Esophagus (tissue), 2 donors: ENCODE measurements around the gene IZUMO1. TPM values are rescaled to one million over a fixed set of nuclear protein-coding genes. Genes with fewer than 3 reads are reported as not detected.

Source experiments
- H3K27ac ChIP-seq, 2 donors: one replicate each; pipeline ENCODE4 v1.5.1; 2013; ENCODE audit warnings: low read depth in 2 of 2, mild to moderate bottlenecking in 2 of 2, inconsistent platforms in 1 of 2, low read length in 1 of 2, moderate library complexity in 1 of 2
- H3K27me3 ChIP-seq, 2 donors: one replicate each; pipeline ENCODE4 v1.6.1; 2013; ENCODE audit warnings: low read length in 2 of 2, control low read depth in 1 of 2, mild to moderate bottlenecking in 1 of 2; ENCODE audit not compliant: insufficient read depth in 2 of 2, control insufficient read depth in 1 of 2
- H3K36me3 ChIP-seq, 2 donors: one replicate each; pipeline ENCODE4 v1.6.1; 2013; ENCODE audit warnings: low read length in 1 of 2; ENCODE audit not compliant: control insufficient read depth in 2 of 2, insufficient read depth in 2 of 2
- H3K4me1 ChIP-seq, 2 donors: one replicate each; pipeline ENCODE4 v1.6.1; 2013; ENCODE audit warnings: low read length in 1 of 2; ENCODE audit not compliant: control insufficient read depth in 2 of 2, insufficient read depth in 2 of 2
- H3K4me3 ChIP-seq, 2 donors: one replicate each; pipeline ENCODE4 v1.5.1; 2013; ENCODE audit warnings: low read length in 2 of 2, mild to moderate bottlenecking in 2 of 2, low read depth in 1 of 2, moderate library complexity in 1 of 2
- H3K9me3 ChIP-seq, 2 donors: one replicate each; pipeline ENCODE4 v1.6.1; 2013; ENCODE audit warnings: mild to moderate bottlenecking in 2 of 2, low read depth in 1 of 2, low read length in 1 of 2, moderate library complexity in 1 of 2; ENCODE audit not compliant: control insufficient read depth in 2 of 2, insufficient read depth in 1 of 2
- WGBS, 2 donors: extraction: QIAGEN DNeasy Blood & Tissue Kit; methylation state at CpG; one replicate each; pipeline ENCODE4 v1.1.7; 2013; 5-methylcytosine and 5-hydroxymethylcytosine counted together
- polyA plus RNA-seq, 2 donors: library from polyadenylated mRNA; stranded (reverse); fragments of 200-250 nt; gene quantifications; one replicate each; pipeline ENCODE4 v1.2.3, GENCODE V29; 2013
- donor health status: healthy with polysubstance abuse.
- donor health status: Bipolar disorder and iron deficiency.

IZUMO1 gene
- polyA plus RNA-seq, 2 donors = 0.16 to 0.39 TPM

GRCh38 chr19:48760504-48761205 lies 13.9 kb upstream of the IZUMO1 start:
- H3K27ac ChIP-seq = peak overlapping the region in 1 of 2 donors; percentile 61
- no peaks in the 10 kb centered on the region for H3K4me1 ChIP-seq
- 63 to 66% methylated on average over 16 of the region's 16 CpGs for WGBS, 2 donors
- H3K4me3 ChIP-seq = no peak overlapping the region
- no peaks in the 10 kb centered on the region for H3K9me3 ChIP-seq
- H3K36me3 ChIP-seq = no peaks in the 10 kb centered on the region
- H3K27me3 ChIP-seq = no peaks in the 10 kb centered on the region

GRCh38 chr19:48757741-48758144 lies 11.0 kb upstream of the IZUMO1 start:
- WGBS, 2 donors = 90 to 92% methylated on average over 14 of the region's 14 CpGs
- Histone ChIP-seq H3K36me3 (no peaks in the 10 kb centered on the region), H3K4me3 (no peak overlapping the region), H3K27ac (no peak overlapping the region), H3K27me3 (no peaks in the 10 kb centered on the region), H3K9me3 (no peaks in the 10 kb centered on the region), H3K4me1 (peaks cover 0 to 2% of the 10 kb centered on the region in 2 donors)

- WGBS, 2 donors = 82 to 87% methylated on average over 11 to 12 of the region's 12 CpGs
- H3K4me1 ChIP-seq = peaks cover 0 to 5% of the 10 kb centered on the region in 2 donors
- H3K36me3 ChIP-seq = no peaks in the 10 kb centered on the region
- no peaks in the 10 kb centered on the region for H3K27me3 ChIP-seq
- H3K9me3 ChIP-seq = no peaks in the 10 kb centered on the region
- H3K4me3 ChIP-seq = no peak overlapping the region
- H3K27ac ChIP-seq = no peak overlapping the region
Measured at GRCh38 chr19:48757089-48757675, 10.5 kb upstream of the IZUMO1 start.

- WGBS, 2 donors = 75 to 79% methylated on average over 9 of the region's 9 CpGs
- H3K27me3 ChIP-seq = no peaks in the 10 kb centered on the region
- peaks cover 0 to 5% of the 10 kb centered on the region in 2 donors for H3K4me1 ChIP-seq
- no peak overlapping the region for H3K4me3 ChIP-seq
- no peaks in the 10 kb centered on the region for H3K36me3 ChIP-seq
- no peak overlapping the region for H3K27ac ChIP-seq
- no peaks in the 10 kb centered on the region for H3K9me3 ChIP-seq
Measured at GRCh38 chr19:48756686-48757085, 10.0 kb upstream of the IZUMO1 start.

- Histone ChIP-seq H3K9me3 (no peaks in the 10 kb centered on the region), H3K27ac (no peak overlapping the region), H3K36me3 (no peaks in the 10 kb centered on the region), H3K27me3 (no peaks in the 10 kb centered on the region), H3K4me1 (peaks cover 0 to 5% of the 10 kb centered on the region in 2 donors), H3K4me3 (no peak overlapping the region)
- WGBS, 2 donors = 92 to 96% methylated on average over 11 of the region's 11 CpGs
Measured at GRCh38 chr19:48756212-48756611, 9.5 kb upstream of the IZUMO1 start.

- Histone ChIP-seq H3K36me3 (no peaks in the 10 kb centered on the region), H3K4me3 (no peak overlapping the region), H3K27me3 (no peaks in the 10 kb centered on the region), H3K4me1 (peaks cover 0 to 6% of the 10 kb centered on the region in 2 donors), H3K9me3 (no peaks in the 10 kb centered on the region), H3K27ac (no peak overlapping the region)
- 69 to 77% methylated on average over 5 of the region's 5 CpGs for WGBS, 2 donors
Measured at GRCh38 chr19:48755787-48756186, 9.1 kb upstream of the IZUMO1 start.

- no peaks in the 10 kb centered on the region for H3K9me3 ChIP-seq
- H3K4me3 ChIP-seq = no peak within 1 kb of the TSS
- H3K4me1 ChIP-seq = peaks cover under 1 to 9% of the 10 kb centered on the region in 2 donors
- peaks cover 0 to 3% of the 10 kb centered on the region in 2 donors for H3K36me3 ChIP-seq
- H3K27ac ChIP-seq = no peak within 1 kb of the TSS
- no peaks in the 10 kb centered on the region for H3K27me3 ChIP-seq
- WGBS, 2 donors = 79 to 86% methylated on average over 4 of the region's 4 CpGs
Measured at GRCh38 chr19:48755084-48755641, 8.5 kb upstream of the IZUMO1 start, which contains the start of gene FGF21. Gene FGF21, plus strand, starts transcription at chr19:48755524. Its CDS starts 713 bp downstream, at chr19:48756237.

- WGBS, 2 donors = 2 to 3% methylated on average over 52 to 73 of the region's 73 CpGs
- peak within 1 kb of the TSS; percentile 18 to 77 for H3K27ac ChIP-seq
- H3K36me3 ChIP-seq = peaks cover 0 to 5% of the 10 kb centered on the region in 2 donors
- H3K27me3 ChIP-seq = no peaks in the 10 kb centered on the region
- peaks cover 2 to 9% of the 10 kb centered on the region in 2 donors for H3K4me1 ChIP-seq
- H3K9me3 ChIP-seq = no peaks in the 10 kb centered on the region
- H3K4me3 ChIP-seq = peak within 1 kb of the TSS; percentile 54 to 59
Measured at GRCh38 chr19:48752496-48753365, 6.0 kb upstream of the IZUMO1 start, which contains the start of gene FUT1. Gene FUT1, minus strand, starts transcription at chr19:48752641. Its CDS starts 1,360 bp downstream, at chr19:48751281.

- Histone ChIP-seq H3K27ac (peak overlapping the region; percentile 18 to 77), H3K36me3 (peaks cover 0 to 8% of the 10 kb centered on the region in 2 donors), H3K4me1 (peaks cover 2 to 9% of the 10 kb centered on the region in 2 donors), H3K27me3 (no peaks in the 10 kb centered on the region), H3K4me3 (peak overlapping the region; percentile 54 to 59), H3K9me3 (no peaks in the 10 kb centered on the region)
- WGBS, 2 donors = 16 to 22% methylated on average over 19 to 20 of the region's 20 CpGs
Measured at GRCh38 chr19:48751845-48752495, 5.3 kb upstream of the IZUMO1 start.
